VCaP (cell line): ENCODE results near the gene PARVB.

Experiments used
- H3K27ac ChIP-seq: fragments of 450-650 bp; 2 replicates; pipeline ENCODE4 v1.5.1; 2017
- CTCF ChIP-seq: fragments of 450-650 bp; conservative IDR thresholded peaks from 2 replicates; pipeline ENCODE4 v1.5.1; 2017; ENCODE audit warnings: mild to moderate bottlenecking, moderate library complexity

Gene PARVB

DNA sequence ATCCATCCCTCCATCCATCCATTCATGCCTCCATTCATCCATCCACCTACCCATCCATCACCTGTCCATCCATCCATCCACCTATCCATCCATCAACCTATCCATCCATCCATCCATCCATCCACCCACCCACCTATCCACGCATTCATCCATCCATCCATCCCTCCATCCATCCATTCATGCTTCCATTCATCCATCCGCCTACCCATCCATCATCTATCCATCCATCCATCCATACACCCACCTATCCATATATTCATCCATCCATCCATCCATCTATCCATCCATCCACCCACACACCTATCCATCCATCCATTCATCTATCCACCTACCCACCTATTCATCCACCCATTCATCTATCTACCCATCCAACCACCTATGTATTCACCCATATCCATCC lies 170.5 kb downstream of the PARVB start:
- no peak for TF ChIP-seq CTCF

DNA sequence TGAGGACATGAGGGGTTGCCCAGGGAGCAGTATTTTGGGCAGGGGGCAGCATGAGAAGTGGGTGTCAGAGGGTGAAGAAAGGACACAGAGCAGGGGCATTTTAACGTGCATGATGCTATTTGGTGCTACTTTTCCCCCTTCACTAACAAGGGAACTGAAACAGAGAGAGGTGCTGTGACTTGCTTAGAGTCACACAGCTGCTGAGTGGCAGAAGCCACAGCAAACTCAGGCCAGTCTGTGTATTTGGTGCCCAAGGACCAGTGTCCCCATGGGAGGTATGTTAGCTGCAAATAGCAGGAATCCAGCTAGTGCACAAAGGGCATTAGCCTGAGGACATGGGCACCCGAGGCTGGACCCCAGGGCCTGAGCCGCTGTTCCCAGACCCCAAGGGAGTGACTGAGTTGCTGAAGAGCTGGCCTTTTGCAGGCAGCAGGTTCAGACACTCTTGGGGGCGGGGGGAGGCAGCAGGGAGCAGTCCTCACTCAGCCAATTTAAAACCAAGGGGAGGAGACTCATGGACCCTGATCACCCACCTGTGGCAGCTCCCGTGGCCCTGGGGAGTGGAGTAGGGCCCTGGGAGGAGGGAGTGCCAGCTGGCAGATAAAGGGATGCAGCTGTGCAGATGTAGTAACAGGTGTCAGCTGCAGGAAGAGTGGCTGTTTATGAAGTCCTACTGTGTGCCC lies 171.2 kb downstream of the PARVB start:
- TF ChIP-seq CTCF = no peak
- H3K27ac ChIP-seq = no peak overlapping the region

More for the DNA sequence above, 170.5 kb downstream of the PARVB start:
- no peak overlapping the region for H3K27ac ChIP-seq

GRCh38 chr22:44196241-44196640 lies 172.1 kb downstream of the PARVB start:
- no peak for TF ChIP-seq CTCF
- H3K27ac ChIP-seq = no peak overlapping the region

DNA sequence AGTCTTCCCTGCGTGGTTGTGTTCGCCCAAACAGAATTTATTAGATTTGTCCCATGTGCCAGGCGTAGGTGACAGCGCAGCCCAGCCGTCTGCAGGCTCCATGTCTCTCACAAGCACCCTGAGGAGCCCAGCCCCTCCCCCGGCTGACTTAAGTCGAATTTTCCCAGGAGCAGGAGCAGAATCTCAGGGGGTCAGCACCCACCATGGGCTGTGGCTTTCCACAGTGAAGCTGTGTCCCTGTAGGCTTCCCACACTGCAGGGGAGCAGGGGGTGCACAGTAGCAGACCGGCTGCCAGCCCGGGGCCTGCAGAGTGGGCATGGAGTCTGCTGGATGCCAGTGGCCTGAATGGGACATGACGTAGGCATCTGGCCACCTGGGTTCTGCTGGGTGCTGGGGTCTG lies 172.6 kb downstream of the PARVB start:
- no peak for TF ChIP-seq CTCF
- no peak overlapping the region for H3K27ac ChIP-seq

GRCh38 chr22:44197271-44197670 lies 173.2 kb downstream of the PARVB start:
- TF ChIP-seq CTCF = no peak
- H3K27ac ChIP-seq = no peak overlapping the region

DNA sequence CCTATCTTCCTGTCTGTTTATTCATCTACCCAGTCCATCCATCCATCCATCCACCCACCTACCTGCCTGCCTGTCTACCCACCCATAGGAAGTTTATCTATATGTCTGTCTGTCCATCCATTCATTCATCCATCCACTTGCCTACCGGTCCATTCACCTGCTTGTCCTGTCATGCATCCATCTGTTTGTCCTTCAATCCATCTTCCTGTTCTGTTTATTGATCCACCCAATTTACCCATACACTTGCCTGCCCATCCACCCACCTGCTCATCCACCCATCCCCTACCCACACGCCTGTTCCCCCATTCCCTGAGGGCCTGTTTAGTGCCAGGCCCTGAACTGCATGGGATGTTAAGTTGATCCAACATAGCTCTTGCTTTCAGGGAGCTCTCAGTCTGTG lies 175.1 kb downstream of the PARVB start:
- no peak overlapping the region for H3K27ac ChIP-seq
- TF ChIP-seq CTCF = no peak

GRCh38 chr22:44199866-44200265 lies 175.8 kb downstream of the PARVB start:
- TF ChIP-seq CTCF = no peak
- no peak overlapping the region for H3K27ac ChIP-seq
